Keratinocyte (primary cell): ENCODE measurements around the gene EPB41L2. TPM values are rescaled to one million over a fixed set of nuclear protein-coding genes. Genes with fewer than 3 reads are reported as not detected.

Source experiments
- DNase-seq: peaks from one replicate; pipeline ENCODE4 v3.0.0-alpha.2; 2011; ENCODE audit warnings: low read depth, missing footprints, low spot score
- FAIRE-seq: peaks from 2 replicates; lab custom pipeline; 2011; peaks lifted over from hg19 to GRCh38; lab: Jason Lieb, UNC
- H2AFZ ChIP-seq: 2 replicates; pipeline ENCODE4 v1.6.0; 2012; ENCODE audit warnings: low read length, control low read depth, inconsistent platforms; ENCODE audit not compliant: control insufficient read depth
- H3K27ac ChIP-seq: 2 replicates; pipeline ENCODE4 v1.5.1; 2011; ENCODE audit warnings: low read length; ENCODE audit not compliant: control insufficient read depth, insufficient read depth
- H3K27me3 ChIP-seq: 3 replicates; pipeline ENCODE4 v1.6.0; 2011; ENCODE audit warnings: low read length; ENCODE audit not compliant: control insufficient read depth, insufficient read depth; ENCODE audit errors: extremely low read depth
- H3K36me3 ChIP-seq, 2 experiments: 2 replicates in 1 of 2; 3 replicates in 1 of 2; pipeline ENCODE4 v1.5.1; 2011; ENCODE audit warnings: low read length in 2 of 2, mild to moderate bottlenecking in 1 of 2; ENCODE audit not compliant: control insufficient read depth in 2 of 2, insufficient read depth in 2 of 2; ENCODE audit errors: extremely low read depth in 1 of 2
- H3K4me1 ChIP-seq: 3 replicates; pipeline ENCODE4 v1.5.1; 2011; ENCODE audit warnings: low read length; ENCODE audit not compliant: control insufficient read depth, insufficient read depth; ENCODE audit errors: extremely low read depth
- H3K4me2 ChIP-seq: 3 replicates; pipeline ENCODE4 v1.6.0; 2011; ENCODE audit warnings: low read depth, low read length; ENCODE audit not compliant: control insufficient read depth, insufficient read depth; ENCODE audit errors: extremely low read depth
- H3K4me3 ChIP-seq, 3 experiments: fragments of 200-600 bp in 1 of 3; sonication (generic) in 1 of 3; 2 replicates in 2 of 3; 3 replicates in 1 of 3; pipeline ENCODE4 v1.5.1; 2011 to 2016; ENCODE audit warnings: low read length in 3 of 3, mild to moderate bottlenecking in 3 of 3, control low read depth in 2 of 3, inconsistent platforms in 1 of 3, low read depth in 1 of 3, mixed read lengths in 1 of 3, mixed run types in 1 of 3, moderate library complexity in 1 of 3; ENCODE audit not compliant: control insufficient read depth in 2 of 3, insufficient read depth in 2 of 3; ENCODE audit errors: extremely low read depth in 1 of 3
- H3K79me2 ChIP-seq: 2 replicates; pipeline ENCODE4 v1.6.0; 2012; ENCODE audit warnings: low read length; ENCODE audit not compliant: control insufficient read depth, insufficient read depth
- H3K9ac ChIP-seq: 3 replicates; pipeline ENCODE4 v1.6.0; 2011; ENCODE audit warnings: low read length; ENCODE audit not compliant: control insufficient read depth, insufficient read depth; ENCODE audit errors: extremely low read depth
- H3K9me1 ChIP-seq: 3 replicates; pipeline ENCODE4 v1.6.0; 2011; ENCODE audit warnings: low read length; ENCODE audit not compliant: control insufficient read depth, insufficient read depth; ENCODE audit errors: extremely low read depth
- H3K9me3 ChIP-seq: 2 replicates; pipeline ENCODE4 v1.5.1; 2012; ENCODE audit warnings: low read depth, low read length; ENCODE audit not compliant: control insufficient read depth
- H4K20me1 ChIP-seq: 3 replicates; pipeline ENCODE4 v1.6.0; 2011; ENCODE audit warnings: low read length; ENCODE audit not compliant: control insufficient read depth, insufficient read depth; ENCODE audit errors: extremely low read depth
- CTCF ChIP-seq, 3 experiments: IDR thresholded peaks in 1 of 3; conservative IDR thresholded peaks in 1 of 3; optimal IDR thresholded peaks in 1 of 3; 2 replicates in 2 of 3; 3 replicates in 1 of 3; pipeline versions ENCODE3 to v1.5.1; 2011; ENCODE audit warnings: low read length in 3 of 3, mild to moderate bottlenecking in 3 of 3, moderate library complexity in 2 of 3, control low read depth in 1 of 3, inconsistent platforms in 1 of 3; ENCODE audit not compliant: insufficient read depth in 2 of 3; ENCODE audit errors: extremely low read depth in 1 of 3
- EZH2 ChIP-seq: IDR thresholded peaks from one replicate; pipeline ENCODE4 v1.6.1; 2012; ENCODE audit warnings: inconsistent platforms, mild to moderate bottlenecking, low read length, moderate library complexity
- dilution Hi-C: fragments of 300-500 bp; cut with MboI; formaldehyde crosslinking; loops from one replicate; pipeline ENCODE4 v1.7.0; 2020; ENCODE audit warnings: low sequenced_read_pairs; ENCODE audit not compliant: extremely low pct_ligation_motif_present
- polyA plus RNA-seq, 5 experiments: library from polyadenylated mRNA; depleted of rRNA in 3 of 5; stranded (reverse) in 3 of 5; stranded (forward) in 1 of 5; unstranded in 1 of 5; fragments of >200 nt; gene quantifications; 1 replicate in 1 of 5; 2 replicates in 3 of 5; 3 replicates in 1 of 5; pipeline versions ENCODE4 v1.2.1 to v1.2.3, GENCODE V29; 2011 to 2012; ENCODE audit warnings: missing spikeins in 2 of 5, low read depth in 1 of 5, low replicate concordance in 1 of 5

Gene EPB41L2
- polyA plus RNA-seq, 1 donor (not counting 4 experiments of a cell fraction or from before 2014, with no cell fraction given), result 22.0 TPM

GRCh38 chr6:131103296-131103695, 40.3 kb upstream of the EPB41L2 start:
- dilution Hi-C loops, result no loop called here
- Histone ChIP-seq H3K9me1 (no peaks in the 10 kb centered on the region), H3K4me2 (no peak overlapping the region), H3K27me3 (no peaks in the 10 kb centered on the region), H4K20me1 (no peaks in the 10 kb centered on the region), H2AFZ (no peak overlapping the region), H3K4me1 (peaks cover 10% of the 10 kb centered on the region), H3K9me3 (no peaks in the 10 kb centered on the region), H3K36me3 (no peaks in the 10 kb centered on the region), H3K4me3 (no peak overlapping the region), H3K27ac (no peak overlapping the region), H3K9ac (no peak overlapping the region), H3K79me2 (no peaks in the 10 kb centered on the region)
- no peak for DNase-seq
- TF ChIP-seq EZH2 (no peak), CTCF (optimal IDR thresholded peaks at IDR 0.05 in 1 of 3, IDR thresholded peaks at IDR 0.05 in 1 of 3, conservative IDR thresholded peaks at IDR 0.05 in 1 of 3; ENCODE audit: extremely low read depth in 1 of 3, insufficient read depth in 2 of 3, low read length in 3 of 3) (no peak)
- no peak for FAIRE-seq

- Histone ChIP-seq H3K36me3 (no peaks in the 10 kb centered on the region), H3K4me3 (no peak overlapping the region), H2AFZ (no peak overlapping the region), H3K27ac (no peak overlapping the region), H3K9ac (no peak overlapping the region), H3K79me2 (no peaks in the 10 kb centered on the region), H3K4me2 (peak overlapping the region; percentile 19), H3K27me3 (no peaks in the 10 kb centered on the region), H3K9me1 (no peaks in the 10 kb centered on the region), H4K20me1 (no peaks in the 10 kb centered on the region), H3K9me3 (no peaks in the 10 kb centered on the region), H3K4me1 (peaks cover 10% of the 10 kb centered on the region)
- dilution Hi-C loops, result no loop called here
- FAIRE-seq, result peak; percentile 44
- no peak for TF ChIP-seq CTCF (optimal IDR thresholded peaks at IDR 0.05 in 1 of 3, IDR thresholded peaks at IDR 0.05 in 1 of 3, conservative IDR thresholded peaks at IDR 0.05 in 1 of 3; ENCODE audit: extremely low read depth in 1 of 3, insufficient read depth in 2 of 3, low read length in 3 of 3)
- no peak for TF ChIP-seq EZH2
- DNase-seq, result no peak
Observed at GRCh38 chr6:131101911-131102680, 39.1 kb upstream of the EPB41L2 start.
